ENCODE results near the gene SUPT4H1.

The SUPT4H1 gene

GRCh38 chr17:58380207-58381123 is 28.5 kb upstream of the SUPT4H1 start:
- no peak for DNase-seq

GRCh38 chr17:58379511-58379824 is 27.5 kb upstream of the SUPT4H1 start:
- no peak for DNase-seq

GRCh38 chr17:58378733-58379510 is 26.9 kb upstream of the SUPT4H1 start:
- DNase-seq: no peak

GRCh38 chr17:58377661-58378060 is 25.7 kb upstream of the SUPT4H1 start:
- no peak for DNase-seq

- no peak for DNase-seq
Observed at GRCh38 chr17:58377093-58377601, 25.1 kb upstream of the SUPT4H1 start.

GRCh38 chr17:58376472-58377000 is 24.5 kb upstream of the SUPT4H1 start:
- DNase-seq: no peak

GRCh38 chr17:58375811-58376210 is 23.8 kb upstream of the SUPT4H1 start:
- DNase-seq: no peak

- DNase-seq: no peak
Observed at GRCh38 chr17:58375256-58375655, 23.3 kb upstream of the SUPT4H1 start.

- no peak for DNase-seq
Observed at GRCh38 chr17:58373923-58374322, 21.9 kb upstream of the SUPT4H1 start.

- no peak for DNase-seq
Observed at GRCh38 chr17:58373003-58373402, 21.0 kb upstream of the SUPT4H1 start.

- no peak for DNase-seq
Observed at GRCh38 chr17:58371300-58371950, 19.4 kb upstream of the SUPT4H1 start.

GRCh38 chr17:58370716-58371115 is 18.7 kb upstream of the SUPT4H1 start:
- no peak for DNase-seq

- DNase-seq: no peak
Observed at GRCh38 chr17:58370309-58370708, 18.3 kb upstream of the SUPT4H1 start.

GRCh38 chr17:58369214-58370031 is 17.4 kb upstream of the SUPT4H1 start:
- no peak for DNase-seq

- DNase-seq: no peak
Observed at GRCh38 chr17:58368860-58369213, 16.8 kb upstream of the SUPT4H1 start.

- no peak for DNase-seq
Observed at GRCh38 chr17:58367461-58367860, 15.5 kb upstream of the SUPT4H1 start.

GRCh38 chr17:58365980-58366595 is 14.1 kb upstream of the SUPT4H1 start:
- no peak for DNase-seq

GRCh38 chr17:58365185-58365979 is 13.4 kb upstream of the SUPT4H1 start:
- DNase-seq: no peak

GRCh38 chr17:58364270-58364942 is 12.4 kb upstream of the SUPT4H1 start:
- no peak for DNase-seq

- no peak for DNase-seq
Observed at GRCh38 chr17:58363457-58364185, 11.6 kb upstream of the SUPT4H1 start.
